Islet of Langerhans (tissue), 1 donor: ENCODE results near the gene RAPGEF2.
"Not testable (repeated sequence)": the region's sequence is repeated elsewhere in the genome, so short reads cannot be mapped to it uniquely, and the experiment has no call there.

Experiments used
- FAIRE-seq: peaks from one replicate; lab custom pipeline; 2011; peaks lifted over from hg19 to GRCh38; lab: Jason Lieb, UNC

The RAPGEF2 gene

DNA sequence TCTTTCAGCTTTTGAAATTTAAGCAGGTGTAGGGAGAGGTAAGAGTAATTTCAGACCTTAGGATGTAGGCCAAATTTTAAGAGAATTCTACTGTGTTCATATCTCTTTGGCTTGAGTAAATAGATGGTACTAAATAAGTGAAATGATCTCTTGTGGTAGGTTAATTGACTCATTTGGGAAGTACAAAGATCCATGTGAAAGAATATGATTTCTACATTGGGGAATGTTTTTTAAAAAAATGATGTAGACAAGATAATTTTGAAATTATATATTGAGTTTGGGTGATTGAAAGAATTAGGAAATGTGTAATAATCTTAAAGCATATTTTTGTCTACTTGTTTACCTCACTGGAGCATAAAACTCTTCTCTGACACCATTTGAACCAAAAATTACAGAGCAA is 35.6 kb downstream of the RAPGEF2 start:
- no peak for FAIRE-seq

DNA sequence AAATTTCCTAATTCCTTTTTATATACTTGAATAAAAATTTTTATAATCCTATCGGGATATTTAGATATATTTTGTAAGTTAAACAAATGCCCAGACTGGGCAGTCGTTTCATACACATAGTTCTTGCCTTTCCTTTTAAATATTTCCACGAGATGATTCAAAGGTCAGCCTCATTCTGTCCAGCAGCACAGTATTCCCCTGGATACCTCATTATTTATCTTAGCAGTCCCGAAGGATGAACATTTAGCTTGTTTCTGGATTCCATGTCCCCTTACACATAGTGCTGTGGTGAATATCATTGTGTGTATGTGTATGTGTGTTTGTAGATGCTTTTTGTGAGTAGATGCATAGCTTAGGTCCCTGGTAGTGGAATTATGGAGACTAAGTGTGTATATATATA is 38.3 kb downstream of the RAPGEF2 start:
- peak; percentile 56 for FAIRE-seq

DNA sequence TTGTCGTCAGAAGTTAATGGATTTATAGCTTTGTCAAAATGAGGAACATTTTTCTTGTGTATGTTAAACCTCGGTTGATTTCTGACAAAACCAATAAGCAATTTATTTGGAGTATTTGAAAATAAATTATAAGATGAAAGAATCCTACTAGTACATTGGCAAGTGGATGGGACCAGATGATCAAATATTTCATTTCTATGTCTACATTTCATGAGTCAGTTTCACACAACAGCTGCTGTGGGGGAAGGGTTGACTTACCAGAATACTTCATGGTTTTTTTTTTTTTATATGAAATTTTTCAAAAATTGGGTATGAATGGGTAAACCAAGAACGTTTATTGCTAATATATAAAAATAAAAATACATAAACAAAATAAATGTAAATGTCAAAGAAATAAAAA is 39.4 kb downstream of the RAPGEF2 start:
- FAIRE-seq, result peak; percentile 92

DNA sequence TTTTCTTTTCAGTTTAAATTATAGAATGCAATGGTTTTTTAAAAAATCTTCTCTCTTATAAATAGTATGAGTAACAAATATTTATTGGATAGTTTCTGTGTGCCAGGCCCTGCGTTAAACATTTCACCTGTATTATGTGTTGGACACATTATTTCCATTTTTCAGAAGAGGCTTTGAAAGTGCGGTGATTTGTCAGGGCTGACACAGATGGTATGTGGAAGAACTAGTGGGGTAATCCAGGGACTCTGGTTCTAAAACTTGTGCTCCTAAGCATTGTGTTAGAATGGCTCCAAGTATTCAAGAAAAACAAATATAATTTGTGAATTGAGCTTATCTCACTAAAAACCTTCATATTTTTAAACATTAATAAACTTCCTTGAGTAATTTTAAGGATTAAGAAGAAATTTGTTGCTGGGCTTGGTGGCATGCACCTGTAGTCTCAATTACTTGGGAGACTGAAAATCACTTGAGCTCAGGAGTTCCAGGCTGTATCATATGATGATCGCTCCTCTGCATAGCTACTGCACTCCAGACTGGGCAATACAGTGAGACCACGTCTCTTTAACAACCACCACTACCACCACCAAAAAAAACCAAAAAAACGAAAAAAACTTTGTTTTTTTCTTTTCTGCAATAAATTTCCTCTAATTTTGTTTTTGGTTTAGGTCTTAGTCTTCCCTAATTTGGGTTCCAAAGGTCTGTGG is 40.0 kb downstream of the RAPGEF2 start:
- peak; percentile 94 for FAIRE-seq

DNA sequence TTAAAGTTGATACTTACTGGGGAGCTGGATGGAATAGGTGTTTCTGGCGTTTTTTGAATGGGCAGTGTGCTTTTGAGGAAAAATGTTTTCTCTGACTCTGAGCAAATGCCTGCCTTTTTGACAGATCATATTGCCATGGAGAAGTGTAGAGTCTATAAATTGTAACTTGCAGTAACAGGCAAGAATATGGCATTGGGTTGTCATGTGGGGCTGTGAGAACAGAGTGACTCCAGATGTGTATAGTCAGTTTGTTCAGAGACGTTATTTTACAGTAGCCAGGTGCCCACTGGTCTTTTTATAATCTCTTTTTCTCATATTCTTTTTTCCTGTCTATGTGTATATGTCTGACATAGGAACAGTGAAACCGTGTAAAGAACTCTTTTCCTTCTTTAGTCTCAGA is 40.8 kb downstream of the RAPGEF2 start:
- FAIRE-seq, result no peak

DNA sequence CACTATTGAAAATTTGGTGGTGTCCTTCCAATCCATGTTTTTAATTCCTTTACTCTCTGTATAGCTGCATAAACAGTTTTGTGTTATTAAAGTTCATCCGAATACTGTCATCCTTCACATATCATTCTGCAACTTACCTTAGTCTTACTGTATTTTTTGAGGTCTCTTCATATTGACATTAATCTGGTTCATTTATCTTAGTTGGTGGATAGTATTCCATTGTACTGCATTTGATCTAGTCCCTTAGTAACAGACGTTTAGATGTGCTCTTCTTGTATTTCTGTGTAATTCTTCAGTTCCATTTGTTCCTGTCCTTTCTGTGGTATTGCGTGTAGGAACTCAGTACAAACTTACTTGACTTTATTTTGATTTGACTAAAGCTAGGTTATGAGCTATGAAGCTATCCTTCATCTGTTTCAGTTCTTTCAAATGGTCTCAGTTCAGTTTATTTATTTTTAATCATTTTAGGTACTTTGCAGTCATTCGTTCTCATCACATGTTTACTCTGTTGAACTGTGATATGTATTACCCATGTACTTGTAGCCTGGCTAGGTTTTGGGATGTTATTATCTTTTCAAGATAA is 41.3 kb downstream of the RAPGEF2 start:
- no peak for FAIRE-seq

DNA sequence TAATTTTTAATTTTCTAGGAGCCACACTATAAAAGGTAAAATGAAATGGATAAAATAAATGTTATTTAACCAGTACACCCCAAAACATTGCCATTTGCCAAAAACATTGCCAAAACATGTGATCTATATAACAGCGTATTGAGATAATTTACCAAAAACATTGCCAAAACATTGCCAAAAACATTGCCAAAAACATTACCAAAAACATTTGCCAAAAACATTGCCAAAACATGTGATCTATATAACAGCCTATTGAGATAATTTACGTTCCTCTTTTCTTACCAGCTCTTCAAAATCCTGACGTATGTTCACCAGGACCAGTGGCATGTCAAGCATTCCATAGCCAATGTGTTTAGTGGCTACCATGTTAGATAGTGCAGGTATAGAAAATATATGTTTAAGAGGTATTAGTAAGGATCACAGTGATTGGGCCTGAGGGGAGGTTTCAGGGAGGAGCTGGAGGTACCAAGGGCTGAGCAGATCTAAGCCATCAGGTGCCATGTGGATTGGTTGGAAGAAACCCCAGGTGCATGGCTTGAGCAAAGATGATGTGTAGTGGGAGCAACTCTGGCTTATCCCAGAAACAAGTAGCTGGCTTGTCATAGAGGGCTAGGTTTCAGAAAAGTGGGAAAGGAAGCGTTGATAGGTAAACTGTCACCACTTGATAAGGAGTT is 42.6 kb downstream of the RAPGEF2 start:
- no peak for FAIRE-seq

DNA sequence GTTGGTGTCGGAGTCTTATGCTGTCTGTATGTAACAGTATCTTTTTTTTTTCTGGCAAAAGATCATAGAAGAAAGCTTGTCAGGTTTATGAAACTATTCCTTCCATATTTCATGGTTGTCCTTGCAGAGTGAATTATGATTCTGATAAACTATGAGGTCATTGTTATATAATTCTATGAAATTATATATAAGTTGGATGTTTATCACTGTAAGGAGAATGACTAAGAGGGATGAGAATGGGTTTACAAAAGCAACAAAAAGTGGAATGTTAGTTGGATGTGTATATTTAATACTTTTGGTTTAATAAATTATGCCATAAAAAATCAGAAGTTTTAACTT is 43.1 kb downstream of the RAPGEF2 start:
- peak; percentile 92 for FAIRE-seq

DNA sequence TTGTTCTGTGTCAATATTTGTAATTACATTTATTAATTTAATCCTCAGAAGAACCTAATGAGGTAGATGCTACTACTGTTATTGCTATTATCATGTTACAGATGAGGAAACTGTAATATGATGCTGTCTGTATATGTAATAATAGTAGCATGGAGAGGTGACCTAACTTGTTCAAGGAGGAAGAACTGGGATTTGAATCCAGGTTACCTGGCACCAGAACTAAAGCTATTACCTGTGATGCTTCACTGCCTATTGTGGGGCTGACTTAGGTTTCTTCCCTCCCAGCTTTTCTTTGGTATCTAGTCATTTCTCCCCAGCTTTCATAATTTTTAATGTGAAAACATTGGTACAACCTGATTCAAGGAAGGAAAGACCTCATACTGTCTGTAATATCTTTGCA is 43.6 kb downstream of the RAPGEF2 start:
- FAIRE-seq, result no peak

DNA sequence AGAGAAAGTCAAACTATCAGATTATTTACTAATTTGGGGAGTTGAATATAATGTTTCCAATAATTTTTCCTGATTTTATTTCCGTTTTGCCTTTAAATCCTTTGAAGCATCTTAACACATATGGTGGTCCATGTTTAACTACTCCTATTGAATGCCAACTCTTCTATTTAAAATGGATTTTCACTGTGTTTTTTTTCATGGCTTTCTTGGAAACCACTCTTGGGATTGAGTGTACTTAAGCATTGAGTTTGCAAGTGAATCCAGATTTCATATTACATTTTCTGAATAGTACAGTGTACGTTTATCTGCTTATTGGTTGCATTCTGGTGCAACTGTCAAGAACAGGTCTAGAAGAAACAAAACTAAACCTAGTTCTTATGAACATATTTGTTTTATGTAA is 45.6 kb downstream of the RAPGEF2 start:
- peak; percentile 55 for FAIRE-seq

DNA sequence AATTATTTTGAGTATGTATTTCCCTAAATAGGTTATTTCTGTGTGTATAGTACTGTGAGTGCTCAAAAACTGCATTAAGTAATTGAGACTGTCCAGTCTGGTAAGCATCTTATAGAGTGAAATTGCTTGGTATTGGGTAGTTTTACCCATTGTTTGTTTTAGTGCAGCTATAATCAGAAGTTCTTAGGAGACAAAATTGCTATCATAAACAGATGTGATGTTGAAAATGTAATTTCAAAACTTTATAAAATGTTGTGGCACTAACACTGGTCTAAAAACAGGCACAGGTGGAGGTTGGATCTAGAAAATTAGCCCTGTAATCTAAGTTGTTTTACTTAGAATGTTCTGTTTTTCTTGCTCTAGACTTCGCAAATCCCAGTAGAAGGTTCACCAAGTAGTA is 46.8 kb downstream of the RAPGEF2 start:
- no peak for FAIRE-seq

DNA sequence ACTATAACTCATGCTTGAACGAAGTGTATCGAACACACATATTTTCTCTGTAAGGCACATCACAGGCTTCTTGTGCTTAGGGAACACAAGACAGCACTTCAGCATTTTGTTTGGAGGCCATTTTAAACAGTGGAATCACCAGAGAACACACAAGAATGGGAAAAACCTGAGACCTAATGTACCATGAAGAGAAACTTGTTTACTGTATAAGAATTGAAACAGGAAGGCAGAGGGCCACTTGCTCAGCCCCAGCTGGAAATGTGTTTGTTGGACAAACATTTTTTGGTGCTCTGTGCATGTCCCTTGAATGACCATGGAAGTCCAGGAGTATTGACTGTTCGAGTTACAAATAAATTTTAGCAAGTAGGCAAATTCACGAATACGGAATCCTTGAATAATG is 47.5 kb downstream of the RAPGEF2 start:
- FAIRE-seq, result no peak

DNA sequence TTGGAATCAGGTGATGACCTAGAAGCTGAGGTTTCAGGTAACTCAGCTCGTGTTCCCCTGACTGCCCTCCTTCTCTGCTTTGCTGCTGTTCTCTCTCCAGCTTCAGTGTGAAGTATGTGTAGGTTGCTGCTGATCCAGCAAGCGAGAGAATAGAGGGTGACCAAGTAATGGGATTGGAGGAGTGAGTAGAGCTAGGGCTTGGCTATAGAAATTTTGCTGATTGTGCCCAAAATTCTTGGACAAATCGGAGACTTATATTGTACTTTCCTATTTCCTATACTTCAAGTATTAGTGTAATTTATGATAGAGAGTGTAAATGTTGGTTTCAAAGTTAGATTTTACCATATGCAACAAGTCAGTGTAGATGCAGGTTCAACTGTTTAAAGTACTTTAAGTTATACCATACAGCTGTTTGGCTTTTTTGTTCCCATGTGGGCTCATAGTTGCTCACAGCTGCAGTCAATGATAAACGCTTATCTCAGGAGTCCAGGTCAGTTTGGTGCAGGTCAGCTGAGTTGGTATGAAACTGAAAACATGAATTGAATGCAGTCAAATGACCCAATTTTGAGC is 48.0 kb downstream of the RAPGEF2 start:
- FAIRE-seq, result no peak

DNA sequence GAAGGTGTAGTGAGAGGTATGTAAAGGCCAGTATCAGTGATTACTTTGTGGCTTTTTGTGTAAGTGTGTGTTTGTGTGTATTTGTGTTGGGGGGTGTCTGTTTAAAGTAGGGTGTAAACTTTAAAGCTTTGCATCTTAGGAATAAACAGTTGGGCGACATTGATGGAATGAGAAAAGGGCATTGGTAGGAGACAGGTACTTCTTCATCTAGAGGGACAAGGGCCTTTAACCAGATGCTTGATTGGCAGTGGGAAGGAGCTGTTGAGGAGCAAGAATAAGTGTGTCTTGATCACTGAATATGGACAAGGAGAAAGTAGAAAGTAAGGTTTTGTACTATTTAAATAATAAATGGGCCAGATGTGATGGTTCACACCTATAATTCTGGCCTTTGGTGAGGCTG is 48.8 kb downstream of the RAPGEF2 start:
- FAIRE-seq, result no peak

DNA sequence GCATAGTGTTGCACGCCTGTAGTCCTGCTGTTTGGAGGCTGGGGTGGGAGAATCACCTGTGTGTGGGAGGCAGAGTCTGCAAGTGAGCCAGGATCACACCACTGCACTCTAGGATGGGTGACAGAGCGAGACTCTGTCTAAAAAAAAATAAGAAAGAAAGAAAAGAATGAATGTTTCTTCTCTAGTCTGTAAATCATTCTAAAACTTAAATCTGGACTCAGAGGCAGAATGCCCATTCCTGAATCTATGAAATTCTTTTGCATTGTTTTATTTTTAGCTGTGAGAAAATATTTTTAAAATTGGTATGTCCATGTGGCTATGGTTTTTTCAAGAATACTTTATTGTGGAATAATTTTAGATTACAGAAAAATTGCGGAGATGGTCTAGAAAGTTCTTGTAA is 49.3 kb downstream of the RAPGEF2 start:
- FAIRE-seq, result no peak

DNA sequence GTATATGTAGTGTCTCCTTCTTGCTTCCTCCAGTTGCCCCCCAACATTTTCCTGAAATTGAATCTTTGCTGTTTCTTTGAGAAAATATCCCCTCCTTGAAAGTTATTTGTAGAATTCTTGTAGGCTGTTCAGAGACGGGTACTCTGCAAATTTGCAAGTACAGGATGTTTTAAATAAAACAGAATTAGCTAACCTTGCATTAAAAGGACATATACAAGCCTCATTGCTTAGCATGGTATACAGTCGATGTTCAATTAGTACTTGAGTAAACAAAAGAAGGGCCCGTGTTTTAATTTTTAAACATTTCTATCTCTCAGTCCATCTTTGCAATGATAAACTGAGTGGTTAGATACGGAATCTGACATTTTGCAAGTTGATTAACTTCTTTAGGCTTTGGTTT is 50.8 kb downstream of the RAPGEF2 start:
- no peak for FAIRE-seq

DNA sequence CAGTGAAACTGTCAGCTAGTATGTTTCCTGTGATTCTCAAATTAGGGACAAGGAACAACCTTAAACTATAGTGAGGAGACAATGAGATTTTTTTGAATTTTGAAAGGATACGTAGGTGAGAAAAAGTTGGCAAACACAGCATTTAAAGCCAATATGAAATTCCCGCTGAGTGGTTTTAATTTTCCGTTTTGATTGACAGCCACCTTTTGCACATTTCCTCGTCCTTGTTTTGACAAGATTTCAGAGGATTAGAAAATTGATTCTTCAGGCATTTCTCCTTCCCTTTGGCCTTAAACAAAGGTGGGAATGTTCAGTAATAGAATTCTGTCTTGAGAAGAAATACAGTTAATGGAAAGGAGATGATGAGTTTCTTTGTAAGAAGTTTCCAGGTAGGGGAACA is 52.2 kb downstream of the RAPGEF2 start:
- FAIRE-seq, result no peak

DNA sequence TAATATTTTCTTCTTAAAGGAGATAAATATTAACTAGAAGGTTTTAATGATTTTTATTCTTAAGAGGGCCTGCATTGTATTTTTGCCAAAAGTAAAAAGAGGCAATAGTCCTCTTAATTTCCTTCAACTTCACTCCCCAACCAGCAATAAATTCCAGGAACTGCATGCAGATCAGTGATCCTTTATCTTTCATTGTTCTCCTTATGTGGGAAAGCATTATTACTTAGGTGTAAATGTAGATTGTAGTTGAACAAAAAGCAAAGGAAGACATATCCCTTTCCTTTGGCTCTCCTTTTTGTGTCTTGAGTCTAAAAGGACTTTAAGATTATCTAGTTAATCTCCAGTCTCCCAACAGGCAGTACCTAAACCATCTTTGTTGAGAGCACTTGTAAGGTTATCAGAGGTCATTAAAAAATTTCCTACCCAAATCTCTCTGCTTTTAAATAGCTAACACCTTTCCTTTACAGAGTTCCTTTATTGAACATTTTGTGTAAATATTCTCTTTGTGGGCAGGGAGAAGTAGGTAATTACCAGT is 55.3 kb downstream of the RAPGEF2 start:
- FAIRE-seq, result no peak

DNA sequence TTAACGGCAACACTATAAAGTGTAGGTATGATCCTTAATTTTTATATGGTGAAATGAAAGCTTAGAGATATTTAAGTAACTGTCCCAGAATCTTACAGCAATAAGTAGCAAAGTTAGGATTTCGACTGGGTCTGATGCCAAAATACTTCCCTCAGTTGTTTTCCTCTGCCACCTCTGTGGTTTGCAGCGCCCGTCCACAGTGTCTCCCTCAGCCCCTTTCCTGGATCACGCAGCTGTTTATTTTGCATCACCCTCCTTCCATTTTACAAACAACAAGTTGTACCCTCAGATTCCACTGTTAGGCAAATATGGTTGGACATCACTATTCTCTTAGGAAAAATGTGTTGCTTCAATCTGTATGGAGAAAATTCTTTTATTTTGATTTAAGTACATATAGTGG is 56.1 kb downstream of the RAPGEF2 start:
- no peak for FAIRE-seq

DNA sequence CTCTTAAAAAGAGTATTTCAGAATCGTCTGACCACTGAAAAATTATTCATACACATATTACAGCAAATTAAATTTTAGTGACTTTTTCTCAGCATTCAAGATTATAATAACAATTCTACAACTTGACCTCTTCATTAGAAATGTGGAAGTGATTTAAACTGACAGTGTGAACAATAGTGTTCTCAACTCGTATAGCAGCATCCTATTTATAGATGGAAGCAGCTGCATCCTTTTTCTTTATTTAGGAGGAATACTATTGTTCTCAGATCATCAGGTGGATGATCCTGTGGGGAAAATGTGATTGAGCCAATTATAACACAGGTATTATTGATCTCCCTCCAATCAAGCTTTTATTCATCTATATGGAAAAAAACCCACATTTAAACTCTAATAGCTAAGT is 56.7 kb downstream of the RAPGEF2 start:
- no peak for FAIRE-seq

DNA sequence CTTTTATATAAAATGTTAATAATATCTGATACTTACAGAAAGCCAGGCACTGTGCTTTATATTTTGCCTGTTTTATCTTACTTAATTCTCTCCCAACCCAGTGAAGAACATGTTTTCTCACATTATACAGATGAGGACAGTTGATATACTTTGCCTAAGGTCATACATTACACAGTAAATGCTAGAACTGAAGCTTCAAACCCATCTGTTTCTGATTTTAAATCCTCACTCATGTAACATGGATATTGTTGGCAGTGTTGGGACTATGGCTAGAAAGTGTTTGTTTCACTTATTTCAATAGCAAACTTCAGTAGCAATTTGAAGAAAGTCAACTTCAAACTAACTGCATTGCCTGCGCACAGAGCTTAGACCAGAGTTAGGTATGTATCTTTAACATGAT is 57.4 kb downstream of the RAPGEF2 start:
- FAIRE-seq, result no peak

DNA sequence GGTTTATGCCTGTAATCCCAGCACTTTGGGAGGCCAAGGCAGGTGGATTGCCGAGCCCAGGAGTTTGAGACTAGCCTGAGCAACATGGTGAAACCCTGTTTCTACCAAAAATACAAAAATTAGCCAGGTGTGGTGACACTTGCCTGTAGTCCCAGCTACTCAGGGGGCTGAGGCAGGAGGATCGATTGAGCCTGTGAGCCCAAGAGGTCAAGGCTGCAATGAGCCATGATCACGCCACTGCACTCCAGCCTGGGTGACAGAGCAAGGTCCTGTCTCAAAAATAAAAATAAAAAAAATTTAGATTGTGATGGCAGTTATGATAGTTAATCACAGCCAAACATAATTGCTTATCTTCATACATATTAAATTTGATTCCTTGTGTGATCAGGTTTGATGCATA is 58.6 kb downstream of the RAPGEF2 start:
- FAIRE-seq, result not testable (repeated sequence)

DNA sequence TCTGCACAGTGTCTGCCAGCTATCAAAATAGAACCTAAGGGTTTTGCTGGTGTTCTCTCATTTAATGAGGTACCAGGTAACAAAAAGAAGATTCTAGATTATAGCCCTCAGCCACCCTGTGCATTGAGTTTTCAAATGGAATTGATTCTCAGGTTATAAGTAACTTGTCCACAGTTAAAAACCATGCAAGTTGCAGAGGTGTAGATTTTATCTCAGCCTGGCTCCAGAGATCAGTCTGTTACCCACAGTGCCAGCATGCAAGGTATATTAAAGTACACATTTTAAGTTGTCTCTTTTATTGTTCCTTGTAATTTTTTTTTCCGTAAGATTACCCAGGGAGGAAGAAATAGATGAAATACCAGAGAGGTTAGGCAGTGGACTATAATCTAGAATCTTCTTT is 59.7 kb downstream of the RAPGEF2 start:
- FAIRE-seq, result no peak
